Gastroesophageal sphincter (tissue), 3 donors: ENCODE results near the gene HNF4A.

Source experiments
- POLR2AphosphoS5 ChIP-seq: sonication (generic); formaldehyde crosslinking; IDR thresholded peaks from one replicate; pipeline ENCODE4 v1.6.1; 2017; ENCODE audit warnings: antibody characterized with exemption
- TF ChIP-seq, protein P1 (sequence below), 4 experiments: fragments of 200-600 bp in 2 of 4; fragments of 450-650 bp in 2 of 4; sonication (generic) in 1 of 4; IDR thresholded peaks; one replicate each; pipeline ENCODE4 v1.5.1; 2017 to 2019; ENCODE audit warnings: antibody characterized with exemption in 4 of 4, mild to moderate bottlenecking in 2 of 4, moderate library complexity in 2 of 4

DNA sequence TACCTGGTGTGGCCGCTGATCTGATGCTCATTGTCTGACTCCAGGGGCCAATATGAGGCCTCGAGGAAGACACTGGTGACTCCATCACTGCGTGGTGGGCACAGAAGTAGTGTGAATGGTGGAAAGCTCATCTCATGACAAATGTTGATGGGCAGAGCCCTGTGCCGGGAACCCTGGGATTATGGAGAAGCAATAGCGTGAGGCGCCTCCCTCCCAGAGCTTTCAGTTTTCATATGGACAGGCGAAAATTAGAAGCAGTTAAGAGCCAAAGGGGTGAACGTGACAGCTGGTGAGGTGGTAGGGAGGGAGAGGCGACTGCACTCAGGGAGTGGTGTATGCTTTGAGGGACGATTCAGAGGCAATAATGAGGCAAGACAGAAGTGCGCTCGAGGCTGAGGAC, 80.9 kb downstream of the HNF4A start:
- TF ChIP-seq, protein P1, sequence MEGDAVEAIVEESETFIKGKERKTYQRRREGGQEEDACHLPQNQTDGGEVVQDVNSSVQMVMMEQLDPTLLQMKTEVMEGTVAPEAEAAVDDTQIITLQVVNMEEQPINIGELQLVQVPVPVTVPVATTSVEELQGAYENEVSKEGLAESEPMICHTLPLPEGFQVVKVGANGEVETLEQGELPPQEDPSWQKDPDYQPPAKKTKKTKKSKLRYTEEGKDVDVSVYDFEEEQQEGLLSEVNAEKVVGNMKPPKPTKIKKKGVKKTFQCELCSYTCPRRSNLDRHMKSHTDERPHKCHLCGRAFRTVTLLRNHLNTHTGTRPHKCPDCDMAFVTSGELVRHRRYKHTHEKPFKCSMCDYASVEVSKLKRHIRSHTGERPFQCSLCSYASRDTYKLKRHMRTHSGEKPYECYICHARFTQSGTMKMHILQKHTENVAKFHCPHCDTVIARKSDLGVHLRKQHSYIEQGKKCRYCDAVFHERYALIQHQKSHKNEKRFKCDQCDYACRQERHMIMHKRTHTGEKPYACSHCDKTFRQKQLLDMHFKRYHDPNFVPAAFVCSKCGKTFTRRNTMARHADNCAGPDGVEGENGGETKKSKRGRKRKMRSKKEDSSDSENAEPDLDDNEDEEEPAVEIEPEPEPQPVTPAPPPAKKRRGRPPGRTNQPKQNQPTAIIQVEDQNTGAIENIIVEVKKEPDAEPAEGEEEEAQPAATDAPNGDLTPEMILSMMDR (IDR thresholded peaks at IDR 0.05) = no peak
- TF ChIP-seq POLR2AphosphoS5 = no peak
